Activated naive CD4-positive, alpha-beta T cell treated with anti-CD3 and anti-CD28 coated beads for 36 hours (primary cell): ENCODE measurements around the gene RNU1-3. TPM values are rescaled to one million over a fixed set of nuclear protein-coding genes. Genes with fewer than 3 reads are reported as not detected.
A peak's percentile ranks its signal among the peaks of the same experiment; 100 is the strongest.
"Not testable (repeated sequence)": the region's sequence is repeated elsewhere in the genome, so short reads cannot be mapped to it uniquely, and the experiment has no call there.

Experiments
- CTCF ChIA-PET: fragments of 350-600 bp; sonication (Branson Sonifier 250); formaldehyde crosslinking; loops from one replicate; lab custom pipeline; 2021; ENCODE audit warnings: antibody characterized with exemption; lab: Charles Lee
- DNase-seq: peaks from one replicate; pipeline ENCODE4 v3.0.0-alpha.2; 2020
- H3K27ac Mint-ChIP-seq: one replicate; pipeline ENCODE4 v1.8.0; 2021; ENCODE audit warnings: mild to moderate bottlenecking, mixed read lengths
- H3K27me3 Mint-ChIP-seq: one replicate; pipeline ENCODE4 v1.8.0; 2021; ENCODE audit warnings: low read depth, mixed read lengths
- H3K36me3 Mint-ChIP-seq: one replicate; pipeline ENCODE4 v1.8.0; 2021; ENCODE audit warnings: low read depth, mixed read lengths
- H3K4me1 Mint-ChIP-seq: one replicate; pipeline ENCODE4 v1.8.0; 2021; ENCODE audit warnings: low read depth, mixed read lengths
- H3K4me3 Mint-ChIP-seq: one replicate; pipeline ENCODE4 v1.8.0; 2021; ENCODE audit warnings: mild to moderate bottlenecking, moderate library complexity, mixed read lengths
- H3K9me3 Mint-ChIP-seq: one replicate; pipeline ENCODE4 v1.8.0; 2021; ENCODE audit warnings: mixed read lengths
- intact Hi-C: fragments of 100-400 bp; cut with micrococcal nuclease; formaldehyde crosslinking; loops from one replicate; pipeline ENCODE4 v1.15.1; 2023
- total RNA-seq, 2 experiments: library from RNA; stranded (reverse); gene quantifications; one replicate each; pipeline ENCODE4 v1.2.3, GENCODE V29; 2021

RNU1-3 gene
- total RNA-seq, 2 experiments from 2014 or later, result 1,341 to 1,386 TPM

- H3K4me3 Mint-ChIP-seq, result no peak overlapping the region
- intact Hi-C loops, result no loop called here
- CTCF ChIA-PET, result no interaction called here
- peaks cover 29% of the 10 kb centered on the region for H3K36me3 Mint-ChIP-seq
- H3K27ac Mint-ChIP-seq, result no peak overlapping the region
- peak; percentile 6 for DNase-seq
- H3K27me3 Mint-ChIP-seq, result no peaks in the 10 kb centered on the region
- no peaks in the 10 kb centered on the region for H3K9me3 Mint-ChIP-seq
- H3K4me1 Mint-ChIP-seq, result no peaks in the 10 kb centered on the region
Measured at GRCh38 chr1:16628361-16629111, 38.2 kb downstream of the RNU1-3 start.

- H3K27ac Mint-ChIP-seq, H3K9me3 Mint-ChIP-seq, H3K4me1 Mint-ChIP-seq, H3K4me3 Mint-ChIP-seq, H3K27me3 Mint-ChIP-seq, intact Hi-C loops: not testable (repeated sequence)
- DNase-seq, result peak; percentile 2
- CTCF ChIA-PET, result interaction anchor here (1.2 kb wide), 1 partner anchor 10 kb away, joined by 3 read pairs; no protein-coding TSS in a partner anchor
- H3K36me3 Mint-ChIP-seq, result peaks cover 25% of the 10 kb centered on the region
Measured at GRCh38 chr1:16626409-16626983, 40.3 kb downstream of the RNU1-3 start.

DNA sequence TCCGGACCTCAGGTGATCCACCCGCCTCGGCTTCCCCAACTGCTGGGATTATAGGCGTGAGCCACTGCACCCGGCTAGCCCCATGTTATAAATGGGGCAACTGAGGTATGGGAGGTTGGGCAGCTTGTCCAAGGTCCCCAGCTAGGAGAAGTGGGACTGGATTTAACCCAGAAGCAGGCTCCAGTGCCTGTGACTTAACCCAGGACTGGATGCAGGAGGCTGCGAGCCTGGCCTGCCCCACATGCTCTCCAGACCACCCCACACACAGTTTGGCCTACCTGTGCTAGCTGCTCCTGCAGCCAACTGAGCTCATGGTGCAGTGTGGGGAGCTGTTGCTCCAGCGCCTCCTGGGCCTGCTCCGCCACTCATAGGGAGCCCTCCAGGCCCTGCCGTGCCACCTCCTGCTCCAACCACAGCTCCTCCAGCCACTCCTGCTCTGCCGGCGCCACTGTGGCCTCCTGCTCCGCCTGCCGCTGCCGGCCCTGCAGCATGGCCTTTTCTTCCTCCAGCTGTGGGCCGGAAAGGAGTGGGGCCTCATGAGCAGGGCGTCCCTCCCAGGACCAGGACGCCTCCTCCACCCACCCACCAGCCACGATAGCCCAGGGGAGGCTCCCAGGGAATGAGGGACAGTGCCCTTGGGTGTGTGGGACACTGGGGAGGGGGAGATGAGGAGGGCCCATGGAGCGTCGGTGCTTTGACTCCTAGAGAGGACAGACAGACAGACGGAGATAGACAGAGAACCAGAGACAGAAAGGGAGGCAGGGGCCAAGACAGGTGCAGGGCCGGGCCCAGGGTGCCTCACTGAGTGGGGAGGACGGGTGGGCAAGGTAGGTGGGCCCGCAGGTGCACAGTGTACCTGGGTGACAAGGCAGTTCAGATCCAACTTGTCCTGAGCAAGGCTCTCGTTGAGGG lies 41.0 kb downstream of the RNU1-3 start:
- H3K36me3 Mint-ChIP-seq, result peaks cover 25% of the 10 kb centered on the region
- peak; percentile 5 for DNase-seq
- intact Hi-C loops, result no loop called here
- H3K4me1 Mint-ChIP-seq, result no peaks in the 10 kb centered on the region
- no peaks in the 10 kb centered on the region for H3K27me3 Mint-ChIP-seq
- no peak overlapping the region for H3K27ac Mint-ChIP-seq
- H3K4me3 Mint-ChIP-seq, result no peak overlapping the region
- CTCF ChIA-PET, result interaction anchor here (0.6 to 2.4 kb wide), 6 partner anchors 9 to 326 kb away, joined by 3 to 11 read pairs (median 3); no protein-coding TSS in a partner anchor
- no peaks in the 10 kb centered on the region for H3K9me3 Mint-ChIP-seq

GRCh38 chr1:16623812-16624719 lies 42.7 kb downstream of the RNU1-3 start:
- intact Hi-C loops, H3K9me3 Mint-ChIP-seq, H3K4me1 Mint-ChIP-seq, H3K4me3 Mint-ChIP-seq, H3K27ac Mint-ChIP-seq, H3K27me3 Mint-ChIP-seq: not testable (repeated sequence)
- DNase-seq, result peak; percentile 8
- H3K36me3 Mint-ChIP-seq, result peaks cover 20% of the 10 kb centered on the region
- CTCF ChIA-PET, result interaction anchor here (0.6 to 2.4 kb wide), 13 partner anchors 9 to 1912 kb away, joined by 3 to 11 read pairs (median 3); no protein-coding TSS in a partner anchor

GRCh38 chr1:16623337-16623736 lies 43.4 kb downstream of the RNU1-3 start:
- CTCF ChIA-PET, result interaction anchor here (1.1 to 1.4 kb wide), 2 partner anchors 12 to 84 kb away, joined by 3 to 4 read pairs; no protein-coding TSS in a partner anchor
- peak; percentile 5 for DNase-seq
- H3K27me3 Mint-ChIP-seq, H3K4me3 Mint-ChIP-seq, H3K9me3 Mint-ChIP-seq, H3K27ac Mint-ChIP-seq, H3K4me1 Mint-ChIP-seq, intact Hi-C loops: not testable (repeated sequence)
- H3K36me3 Mint-ChIP-seq, result peaks cover 15% of the 10 kb centered on the region

- intact Hi-C loops, result loop anchor here (1.0 kb wide), 1 partner anchor 330 kb away; no protein-coding TSS in a partner anchor
- H3K4me3 Mint-ChIP-seq, H3K9me3 Mint-ChIP-seq, H3K36me3 Mint-ChIP-seq, H3K27me3 Mint-ChIP-seq, H3K27ac Mint-ChIP-seq, H3K4me1 Mint-ChIP-seq: not testable (repeated sequence)
- CTCF ChIA-PET, result interaction anchor here (1.1 to 3.3 kb wide), 9 partner anchors 10 to 339 kb away, joined by 4 to 26 read pairs (median 5); no protein-coding TSS in a partner anchor
- peak; percentile 3 for DNase-seq
Measured at GRCh38 chr1:16621681-16622315, 45.0 kb downstream of the RNU1-3 start.

DNA sequence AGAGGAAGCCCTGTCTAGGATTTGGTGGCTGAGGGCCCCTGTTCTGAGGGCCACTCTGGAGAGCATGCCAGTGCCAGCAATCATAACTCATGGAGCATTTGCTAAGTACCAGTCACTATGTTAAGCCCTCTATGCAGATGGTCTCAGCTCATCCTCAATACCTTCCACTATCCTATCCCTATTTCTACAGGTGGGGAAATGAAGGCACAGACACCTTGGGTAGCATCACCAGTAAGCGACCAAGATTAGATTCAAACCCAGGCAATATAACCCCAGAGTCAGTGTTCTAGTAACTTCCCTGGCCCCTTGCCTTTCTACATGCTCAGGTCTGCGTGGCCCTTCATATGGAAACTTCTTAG lies 45.5 kb downstream of the RNU1-3 start:
- no peaks in the 10 kb centered on the region for H3K4me1 Mint-ChIP-seq
- intact Hi-C loops, result loop anchor here (1.0 kb wide), 1 partner anchor 330 kb away; no protein-coding TSS in a partner anchor
- H3K27ac Mint-ChIP-seq, result no peak overlapping the region
- no peak for DNase-seq
- CTCF ChIA-PET, result interaction anchor here (0.6 to 3.3 kb wide), 18 partner anchors 9 to 542 kb away, joined by 3 to 26 read pairs (median 4); partner anchors contain the start of gene SDHB
- H3K36me3 Mint-ChIP-seq, result peaks cover 6% of the 10 kb centered on the region
- no peaks in the 10 kb centered on the region for H3K27me3 Mint-ChIP-seq
- no peaks in the 10 kb centered on the region for H3K9me3 Mint-ChIP-seq
- no peak overlapping the region for H3K4me3 Mint-ChIP-seq

DNA sequence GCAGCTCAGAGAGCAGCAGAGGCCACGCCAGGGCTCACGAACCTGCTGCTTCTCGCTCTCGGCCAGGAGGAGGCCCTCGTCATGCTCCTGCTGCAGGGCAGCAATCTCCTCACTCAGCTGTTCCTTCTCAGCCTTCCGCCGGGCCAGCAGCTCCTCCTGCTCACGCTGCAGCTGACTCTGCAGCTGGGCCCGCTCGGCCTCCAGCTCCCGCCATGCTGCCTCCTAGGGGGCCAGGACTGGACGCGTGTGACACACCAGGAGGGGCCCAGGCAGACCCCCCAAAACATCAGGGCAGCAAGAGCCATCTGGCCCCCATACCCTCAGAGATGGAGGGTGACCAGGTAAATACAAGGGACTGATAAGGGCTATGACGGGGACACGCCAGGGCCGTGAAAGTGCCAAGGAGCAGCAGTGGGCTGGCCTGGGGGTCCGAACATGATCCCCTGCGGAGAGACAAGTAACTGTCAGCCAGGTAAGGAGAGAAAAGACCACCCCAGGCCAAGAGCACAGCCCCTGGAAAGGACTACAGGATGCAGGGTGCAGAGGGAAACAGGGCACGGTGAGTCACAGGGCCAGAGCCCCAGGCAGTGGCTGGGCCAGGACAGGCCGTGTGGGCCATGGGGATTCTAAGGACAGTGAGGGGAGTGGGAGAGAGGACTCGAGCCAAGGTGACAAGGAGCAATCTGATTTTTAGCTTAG lies 46.8 kb downstream of the RNU1-3 start:
- H3K9me3 Mint-ChIP-seq, H3K27me3 Mint-ChIP-seq, intact Hi-C loops, H3K4me3 Mint-ChIP-seq, H3K4me1 Mint-ChIP-seq, DNase-seq, H3K27ac Mint-ChIP-seq, H3K36me3 Mint-ChIP-seq: not testable (repeated sequence)
- CTCF ChIA-PET, result interaction anchor here (0.8 to 3.3 kb wide), 9 partner anchors 11 to 341 kb away, joined by 3 to 26 read pairs (median 5); no protein-coding TSS in a partner anchor

- H3K4me1 Mint-ChIP-seq, result no peaks in the 10 kb centered on the region
- intact Hi-C loops, result no loop called here
- no peak overlapping the region for H3K4me3 Mint-ChIP-seq
- DNase-seq, result no peak
- no peak overlapping the region for H3K27ac Mint-ChIP-seq
- no peaks in the 10 kb centered on the region for H3K9me3 Mint-ChIP-seq
- CTCF ChIA-PET, result interaction anchor here (1.5 kb wide), 1 partner anchor 333 kb away, joined by 8 read pairs; no protein-coding TSS in a partner anchor
- no peaks in the 10 kb centered on the region for H3K36me3 Mint-ChIP-seq
- H3K27me3 Mint-ChIP-seq, result no peaks in the 10 kb centered on the region
Measured at GRCh38 chr1:16618719-16619118, 48.0 kb downstream of the RNU1-3 start.

DNA sequence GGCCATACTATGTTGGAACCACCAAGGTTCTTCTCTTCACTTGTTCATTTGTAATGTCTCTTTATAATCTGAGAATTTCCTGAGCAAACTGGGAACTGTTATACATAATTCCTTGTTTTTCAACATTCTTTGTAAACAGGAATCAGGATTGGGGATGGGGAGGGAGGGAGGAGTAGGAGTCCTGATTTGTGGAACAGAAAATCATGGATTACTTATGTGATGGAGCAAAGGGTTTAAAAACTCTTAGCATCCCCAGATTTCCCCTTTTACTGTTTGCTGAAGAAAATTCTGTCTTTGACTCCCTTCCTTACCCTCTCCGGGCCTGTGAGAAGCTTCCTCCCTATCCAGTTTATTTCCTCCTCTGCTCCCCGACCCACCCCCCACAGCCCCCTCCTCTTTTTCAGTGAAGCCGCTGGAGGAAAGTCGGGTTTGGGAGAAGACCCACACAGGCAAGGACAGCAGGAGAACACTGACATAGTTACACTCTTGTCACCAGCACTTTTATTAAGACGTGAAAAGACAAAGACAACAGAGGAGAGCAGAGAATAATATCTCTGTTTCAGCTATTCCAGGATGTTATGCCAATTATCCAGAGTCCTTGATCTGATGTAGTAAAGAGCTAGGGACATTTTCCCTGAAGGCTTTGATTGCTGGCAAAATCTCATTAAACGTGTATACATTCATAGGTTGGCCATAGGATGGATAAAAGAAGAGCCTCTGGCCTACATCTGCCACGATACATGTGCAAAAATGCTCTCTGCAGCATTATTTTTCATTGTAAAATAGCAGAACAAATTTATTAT lies 48.8 kb downstream of the RNU1-3 start:
- Mint-ChIP-seq H3K36me3 (no peaks in the 10 kb centered on the region), H3K27ac (no peak overlapping the region), H3K9me3 (no peaks in the 10 kb centered on the region), H3K4me1 (no peaks in the 10 kb centered on the region), H3K27me3 (no peaks in the 10 kb centered on the region), H3K4me3 (no peak overlapping the region)
- CTCF ChIA-PET, result interaction anchor here (1.5 kb wide), 1 partner anchor 334 kb away, joined by 8 read pairs; no protein-coding TSS in a partner anchor
- intact Hi-C loops, result no loop called here
- DNase-seq, result no peak
